Activated T-cell treated with anti-CD3 and anti-CD28 coated beads, Interleukin-2, amount 50 U/mL, for 24 hours (primary cell): ENCODE results near the gene PTPN3.

ENCODE experiments used
- DNase-seq: peaks from one replicate; pipeline ENCODE4 v3.0.0-alpha.2; 2020
- H3K27ac Mint-ChIP-seq: 2 replicates; pipeline ENCODE4 v1.8.0; 2020; ENCODE audit warnings: mild to moderate bottlenecking, mixed read lengths
- H3K27me3 Mint-ChIP-seq: 2 replicates; pipeline ENCODE4 v1.8.0; 2020; ENCODE audit warnings: mixed read lengths
- H3K36me3 Mint-ChIP-seq: 2 replicates; pipeline ENCODE4 v1.8.0; 2020; ENCODE audit warnings: low read depth, mixed read lengths
- H3K4me1 Mint-ChIP-seq: 2 replicates; pipeline ENCODE4 v1.8.0; 2020; ENCODE audit warnings: low read depth, mixed read lengths
- H3K4me3 Mint-ChIP-seq: 2 replicates; pipeline ENCODE4 v1.8.0; 2020; ENCODE audit warnings: mild to moderate bottlenecking, moderate library complexity, mixed read lengths
- H3K9me3 Mint-ChIP-seq: 2 replicates; pipeline ENCODE4 v1.8.0; 2020; ENCODE audit warnings: mixed read lengths

The PTPN3 gene

DNA sequence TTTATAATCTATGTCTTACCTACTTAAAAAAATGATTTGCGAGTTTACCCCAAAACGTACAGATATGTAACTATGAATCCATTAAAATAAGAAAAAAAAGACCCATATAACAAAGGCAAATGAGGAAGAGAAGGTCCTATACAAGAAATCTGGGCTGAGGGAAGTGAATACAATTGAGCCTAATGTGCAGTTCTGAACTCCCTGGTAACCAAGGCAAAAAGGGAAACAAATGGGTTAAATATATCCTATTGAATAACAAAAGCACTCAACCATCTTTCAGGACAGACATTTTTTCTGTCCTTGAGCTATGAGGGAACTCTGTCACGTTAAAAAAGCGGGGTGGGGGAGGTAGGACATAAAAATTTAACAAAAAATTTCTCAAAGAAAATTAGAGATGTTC is 78.6 kb downstream of the PTPN3 start:
- H3K4me1 Mint-ChIP-seq, result peaks cover 24% of the 10 kb centered on the region
- no peaks in the 10 kb centered on the region for H3K9me3 Mint-ChIP-seq

DNA sequence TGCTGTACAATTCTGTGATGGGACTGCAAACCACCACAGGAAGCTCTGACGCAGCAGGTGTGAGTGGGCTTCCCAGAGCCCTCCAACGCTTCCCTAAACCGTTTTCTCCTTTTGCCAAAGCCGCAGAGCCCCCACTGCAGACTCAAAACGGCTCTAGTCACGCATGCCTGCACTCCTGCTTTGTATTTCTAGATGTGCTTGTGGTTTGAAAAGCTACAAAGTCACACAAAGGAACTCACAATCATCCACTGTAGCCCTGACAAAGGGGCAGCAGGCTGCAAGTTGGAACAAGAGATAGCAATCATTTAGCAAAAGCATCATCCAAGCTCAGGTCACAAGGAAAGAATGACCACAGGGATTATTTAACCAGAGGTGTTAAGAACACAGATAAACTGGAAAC is 79.3 kb downstream of the PTPN3 start:
- Mint-ChIP-seq H3K27ac (no peak overlapping the region), H3K27me3 (peaks cover 39% of the 10 kb centered on the region), H3K36me3 (no peaks in the 10 kb centered on the region), H3K4me3 (no peak overlapping the region), H3K4me1 (peaks cover 26% of the 10 kb centered on the region), H3K9me3 (no peaks in the 10 kb centered on the region)
- DNase-seq, result no peak

More for the DNA sequence above, 78.6 kb downstream of the PTPN3 start:
- H3K27me3 Mint-ChIP-seq, result peaks cover 34% of the 10 kb centered on the region
- no peak for DNase-seq
- H3K36me3 Mint-ChIP-seq, result no peaks in the 10 kb centered on the region
- H3K4me3 Mint-ChIP-seq, result no peak overlapping the region
- no peak overlapping the region for H3K27ac Mint-ChIP-seq

GRCh38 chr9:109417585-109418544 is 80.2 kb downstream of the PTPN3 start:
- Mint-ChIP-seq H3K27me3 (peaks cover 47% of the 10 kb centered on the region), H3K4me3 (no peak overlapping the region), H3K36me3 (no peaks in the 10 kb centered on the region), H3K4me1 (peaks cover 26% of the 10 kb centered on the region), H3K27ac (no peak overlapping the region), H3K9me3 (no peaks in the 10 kb centered on the region)
- no peak for DNase-seq

- no peaks in the 10 kb centered on the region for H3K36me3 Mint-ChIP-seq
Measured at GRCh38 chr9:109417054-109417453, 81.1 kb downstream of the PTPN3 start.

GRCh38 chr9:109416135-109416706 is 81.9 kb downstream of the PTPN3 start:
- Mint-ChIP-seq H3K27me3 (peaks cover 47% of the 10 kb centered on the region), H3K4me3 (no peak overlapping the region), H3K36me3 (no peaks in the 10 kb centered on the region), H3K27ac (no peak overlapping the region), H3K9me3 (no peaks in the 10 kb centered on the region), H3K4me1 (peaks cover 36% of the 10 kb centered on the region)
- DNase-seq, result no peak

More at GRCh38 chr9:109417054-109417453, 81.1 kb downstream of the PTPN3 start:
- H3K27me3 Mint-ChIP-seq, result peaks cover 47% of the 10 kb centered on the region
- H3K4me3 Mint-ChIP-seq, result no peak overlapping the region
- H3K9me3 Mint-ChIP-seq, result no peaks in the 10 kb centered on the region
- H3K27ac Mint-ChIP-seq, result no peak overlapping the region
- H3K4me1 Mint-ChIP-seq, result peaks cover 28% of the 10 kb centered on the region
- DNase-seq, result no peak

- Mint-ChIP-seq H3K9me3 (no peaks in the 10 kb centered on the region), H3K4me3 (no peak overlapping the region), H3K27me3 (peaks cover 44% of the 10 kb centered on the region), H3K4me1 (peaks cover 43% of the 10 kb centered on the region), H3K27ac (no peak overlapping the region), H3K36me3 (no peaks in the 10 kb centered on the region)
- no peak for DNase-seq
Measured at GRCh38 chr9:109414125-109414785, 83.9 kb downstream of the PTPN3 start.

DNA sequence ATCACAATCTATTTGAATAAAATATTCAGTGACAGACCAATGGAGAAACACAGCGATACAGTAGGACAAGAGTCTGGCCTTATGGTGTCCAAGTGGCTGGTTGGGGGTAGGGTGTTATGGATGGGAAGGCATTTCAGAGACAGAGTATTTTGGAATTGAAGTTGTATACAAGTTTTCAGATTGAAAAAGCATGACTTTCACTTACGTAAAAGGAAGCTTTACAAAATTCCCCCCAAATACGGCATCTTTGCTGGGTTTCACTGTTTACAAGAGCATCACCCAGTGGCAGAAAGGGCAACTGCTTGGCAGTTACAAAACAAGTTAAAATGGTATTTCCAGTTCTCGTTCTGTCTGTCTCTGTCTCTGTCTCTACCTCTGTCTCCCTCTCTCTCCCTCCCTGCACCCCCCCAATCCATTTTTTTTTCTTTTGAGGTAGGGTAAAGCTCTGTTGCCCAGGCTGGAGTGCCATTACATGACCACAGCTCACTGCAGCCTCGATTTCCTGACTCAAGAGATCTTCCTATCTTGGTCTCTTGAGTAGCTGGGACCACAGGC is 86.2 kb downstream of the PTPN3 start:
- no peak for DNase-seq
- H3K4me1 Mint-ChIP-seq, result peaks cover 35% of the 10 kb centered on the region

DNA sequence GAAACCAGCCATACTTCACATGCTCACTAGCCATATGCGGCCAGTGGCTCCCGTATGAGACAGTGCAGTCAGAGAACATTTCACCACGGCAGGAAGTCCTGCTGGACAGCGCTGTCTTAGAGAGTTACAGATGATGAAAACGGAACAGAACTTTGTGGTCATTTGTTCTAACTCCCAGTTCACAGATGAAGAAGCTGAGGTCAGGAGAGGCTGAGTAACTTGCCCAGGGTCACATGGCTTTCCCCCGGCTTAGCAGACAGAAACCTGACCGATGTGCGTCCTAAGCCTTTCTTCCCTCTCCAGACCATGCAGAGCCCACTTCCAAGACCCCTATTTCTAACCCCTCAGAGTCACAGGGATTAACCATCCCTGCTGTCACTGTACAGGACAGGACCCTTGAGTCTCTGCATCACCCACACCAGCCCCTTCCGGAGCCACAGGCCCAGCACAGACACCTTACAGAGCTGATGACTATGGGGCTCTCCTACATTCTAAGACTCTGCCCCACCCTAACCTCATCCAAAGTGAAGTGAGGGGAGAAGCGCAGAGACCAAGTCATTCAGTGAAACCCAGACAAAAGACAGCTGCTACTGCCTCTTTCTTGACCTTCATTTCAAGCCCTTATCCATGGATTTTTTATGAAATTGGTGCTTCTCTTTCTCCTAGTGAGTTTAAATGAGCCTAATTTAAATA is 86.9 kb downstream of the PTPN3 start:
- Mint-ChIP-seq H3K27ac (peak overlapping the region; percentile 81), H3K9me3 (no peaks in the 10 kb centered on the region), H3K4me1 (peaks cover 30% of the 10 kb centered on the region), H3K36me3 (no peaks in the 10 kb centered on the region), H3K4me3 (no peak overlapping the region), H3K27me3 (peaks cover 28% of the 10 kb centered on the region)
- no peak for DNase-seq

More for the DNA sequence above, 86.2 kb downstream of the PTPN3 start:
- peaks cover 28% of the 10 kb centered on the region for H3K27me3 Mint-ChIP-seq
- peak overlapping the region; percentile 81 for H3K27ac Mint-ChIP-seq
- no peaks in the 10 kb centered on the region for H3K9me3 Mint-ChIP-seq
- H3K4me3 Mint-ChIP-seq, result peak overlapping the region; percentile 9
- H3K36me3 Mint-ChIP-seq, result no peaks in the 10 kb centered on the region

DNA sequence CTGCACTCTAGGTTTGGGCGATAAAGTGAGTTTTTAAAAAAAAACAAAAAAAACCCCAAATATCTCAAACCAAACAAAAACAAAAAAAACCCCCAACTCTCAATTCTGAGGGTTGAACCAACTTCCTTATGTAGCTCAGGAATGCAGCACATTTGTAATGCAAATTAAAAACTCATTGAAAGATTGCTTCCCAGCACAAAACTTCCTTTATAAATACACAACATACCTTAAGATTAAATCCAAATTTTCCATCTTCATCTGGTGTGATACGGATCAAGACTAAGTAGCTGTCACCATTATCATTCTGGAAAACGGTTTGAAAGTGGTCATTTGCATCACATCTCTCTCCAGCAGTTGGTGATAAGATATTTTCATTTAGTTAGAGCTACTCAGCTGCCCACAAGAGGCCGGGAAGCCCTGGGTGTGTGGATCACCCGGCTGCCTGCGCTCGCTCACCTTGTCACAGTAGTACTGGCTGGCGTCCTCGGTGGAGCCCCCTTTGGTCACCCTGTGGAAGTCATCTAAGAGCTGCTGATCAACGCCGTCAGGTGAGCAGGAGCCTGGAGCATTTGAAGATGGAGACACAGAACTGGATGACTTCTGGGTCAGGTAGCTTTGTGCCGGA is 88.2 kb downstream of the PTPN3 start:
- peaks cover 16% of the 10 kb centered on the region for H3K27me3 Mint-ChIP-seq
- no peaks in the 10 kb centered on the region for H3K9me3 Mint-ChIP-seq
- H3K27ac Mint-ChIP-seq, result no peak overlapping the region
- H3K36me3 Mint-ChIP-seq, result no peaks in the 10 kb centered on the region
- H3K4me3 Mint-ChIP-seq, result no peak overlapping the region
- peaks cover 20% of the 10 kb centered on the region for H3K4me1 Mint-ChIP-seq
- no peak for DNase-seq

GRCh38 chr9:109408759-109409462 is 89.2 kb downstream of the PTPN3 start:
- no peak overlapping the region for H3K27ac Mint-ChIP-seq

GRCh38 chr9:109403766-109404320 is 94.3 kb downstream of the PTPN3 start:
- no peaks in the 10 kb centered on the region for H3K9me3 Mint-ChIP-seq
- H3K27ac Mint-ChIP-seq, result no peak overlapping the region
- H3K27me3 Mint-ChIP-seq, result peaks cover 27% of the 10 kb centered on the region
- no peaks in the 10 kb centered on the region for H3K36me3 Mint-ChIP-seq
- no peak for DNase-seq
- H3K4me1 Mint-ChIP-seq, result peaks cover 6% of the 10 kb centered on the region
- no peak overlapping the region for H3K4me3 Mint-ChIP-seq

More at GRCh38 chr9:109408759-109409462, 89.2 kb downstream of the PTPN3 start:
- Mint-ChIP-seq H3K4me1 (peaks cover 16% of the 10 kb centered on the region), H3K9me3 (no peaks in the 10 kb centered on the region), H3K36me3 (no peaks in the 10 kb centered on the region), H3K4me3 (no peak overlapping the region), H3K27me3 (peaks cover 16% of the 10 kb centered on the region)
- DNase-seq, result no peak

- Mint-ChIP-seq H3K4me1 (peaks cover 6% of the 10 kb centered on the region), H3K9me3 (no peaks in the 10 kb centered on the region), H3K4me3 (no peak overlapping the region), H3K27me3 (peaks cover 35% of the 10 kb centered on the region), H3K27ac (no peak overlapping the region), H3K36me3 (no peaks in the 10 kb centered on the region)
- DNase-seq, result no peak
Measured at GRCh38 chr9:109403116-109403515, 95.0 kb downstream of the PTPN3 start.

GRCh38 chr9:109401990-109402318 is 96.2 kb downstream of the PTPN3 start:
- no peak for DNase-seq
- Mint-ChIP-seq H3K27me3 (peaks cover 37% of the 10 kb centered on the region), H3K4me3 (no peak overlapping the region), H3K9me3 (no peaks in the 10 kb centered on the region), H3K36me3 (no peaks in the 10 kb centered on the region), H3K27ac (no peak overlapping the region), H3K4me1 (peaks cover 6% of the 10 kb centered on the region)
